HT-29 (cell line): ENCODE data around the gene ACO1. TPM values are rescaled to one million over a fixed set of nuclear protein-coding genes. Genes with fewer than 3 reads are reported as not detected.

Experiments used
- DNase-seq: peaks from one replicate; pipeline ENCODE4 v3.0.0-alpha.2; 2015; ENCODE audit warnings: low spot score
- total RNA-seq: library from RNA; depleted of rRNA; stranded (reverse); fragments of >200 nt; shearing (Covaris generic); gene quantifications from 2 replicates; pipeline ENCODE4 v1.2.3, GENCODE V29; 2014

The ACO1 gene
- total RNA-seq, 1 experiment from 2014 or later = 27.1 TPM

DNA sequence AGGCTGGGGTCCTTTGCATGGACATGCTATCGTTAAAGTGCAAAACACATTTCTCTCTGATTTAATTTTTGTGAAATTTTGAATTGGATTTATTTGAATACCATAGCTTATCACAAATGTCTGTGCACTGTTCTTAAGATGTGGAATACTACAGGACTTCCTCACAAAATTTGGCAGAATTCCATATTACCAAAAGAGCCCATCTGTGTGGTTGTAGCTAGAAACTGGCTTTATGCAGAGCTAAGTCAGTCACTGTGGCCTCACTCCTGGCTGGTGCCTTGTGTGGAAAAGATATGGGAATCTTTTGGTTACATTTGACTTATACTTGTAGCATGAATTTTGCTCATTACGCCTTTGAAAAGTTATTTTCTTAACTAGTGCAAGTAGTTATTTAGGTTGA is 35.5 kb downstream of the ACO1 start:
- no peak for DNase-seq

DNA sequence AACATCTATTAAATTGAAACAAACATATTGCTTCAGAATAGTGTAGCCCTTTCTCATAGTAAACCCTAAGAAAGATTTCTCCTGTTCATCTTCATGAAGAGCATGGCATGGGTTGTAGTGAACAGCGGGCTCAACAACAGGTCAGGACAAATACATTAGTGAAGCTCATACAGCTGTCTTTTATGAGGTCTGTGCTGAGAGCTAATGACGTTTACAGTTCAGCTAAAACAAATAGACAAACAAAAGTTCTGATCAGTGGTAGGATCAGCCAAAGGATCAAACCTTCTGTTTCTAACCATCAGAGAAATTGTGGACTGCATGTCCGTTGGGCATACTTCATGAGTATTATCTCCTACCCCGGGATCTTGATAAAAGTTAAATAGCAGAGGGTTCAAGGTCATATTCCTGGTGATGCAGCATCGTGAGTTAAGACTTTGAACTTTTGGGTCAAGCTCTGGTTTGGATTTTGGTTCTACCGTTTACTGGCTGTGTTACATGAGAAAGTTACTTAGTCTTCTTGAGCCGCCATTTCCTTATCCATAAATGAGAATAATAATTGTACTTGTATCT is 37.9 kb downstream of the ACO1 start:
- no peak for DNase-seq

DNA sequence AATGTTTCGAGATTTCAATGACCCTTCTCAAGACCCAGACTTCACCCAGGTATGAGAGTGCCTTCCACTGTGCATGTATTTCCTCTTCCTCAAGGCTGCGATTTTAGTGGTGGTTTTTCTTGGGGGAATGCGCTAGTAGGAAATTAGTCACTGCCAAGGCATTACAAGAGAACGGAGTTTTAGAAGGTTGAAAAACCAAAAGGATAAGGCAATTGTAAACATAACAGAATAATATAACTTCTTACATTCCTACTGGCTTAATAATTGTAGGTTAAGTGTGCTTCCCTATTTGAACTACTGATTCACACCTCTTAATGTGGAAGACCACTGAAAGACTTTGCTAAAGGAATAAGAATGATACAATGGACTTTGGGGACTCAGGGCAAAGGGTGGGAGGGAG is 38.9 kb downstream of the ACO1 start:
- no peak for DNase-seq

DNA sequence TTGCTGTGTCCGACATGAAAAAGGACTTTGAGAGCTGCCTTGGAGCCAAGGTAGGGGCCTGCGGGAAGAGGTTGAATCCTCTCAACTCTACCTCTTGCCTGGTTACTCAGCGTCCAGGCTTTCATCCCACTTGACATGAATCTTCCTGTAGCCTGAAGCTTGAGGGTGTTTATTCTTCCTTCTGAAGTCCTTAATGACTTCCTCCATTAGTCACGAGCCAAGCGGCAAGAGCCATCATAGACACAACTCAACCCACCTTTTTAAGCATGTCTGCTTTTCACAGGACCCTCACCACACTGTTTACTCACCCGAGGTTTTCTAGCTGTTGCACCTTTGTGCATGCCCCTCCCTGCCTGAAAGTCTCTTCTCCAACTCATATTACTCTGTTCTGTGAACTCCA is 40.2 kb downstream of the ACO1 start:
- DNase-seq = no peak

DNA sequence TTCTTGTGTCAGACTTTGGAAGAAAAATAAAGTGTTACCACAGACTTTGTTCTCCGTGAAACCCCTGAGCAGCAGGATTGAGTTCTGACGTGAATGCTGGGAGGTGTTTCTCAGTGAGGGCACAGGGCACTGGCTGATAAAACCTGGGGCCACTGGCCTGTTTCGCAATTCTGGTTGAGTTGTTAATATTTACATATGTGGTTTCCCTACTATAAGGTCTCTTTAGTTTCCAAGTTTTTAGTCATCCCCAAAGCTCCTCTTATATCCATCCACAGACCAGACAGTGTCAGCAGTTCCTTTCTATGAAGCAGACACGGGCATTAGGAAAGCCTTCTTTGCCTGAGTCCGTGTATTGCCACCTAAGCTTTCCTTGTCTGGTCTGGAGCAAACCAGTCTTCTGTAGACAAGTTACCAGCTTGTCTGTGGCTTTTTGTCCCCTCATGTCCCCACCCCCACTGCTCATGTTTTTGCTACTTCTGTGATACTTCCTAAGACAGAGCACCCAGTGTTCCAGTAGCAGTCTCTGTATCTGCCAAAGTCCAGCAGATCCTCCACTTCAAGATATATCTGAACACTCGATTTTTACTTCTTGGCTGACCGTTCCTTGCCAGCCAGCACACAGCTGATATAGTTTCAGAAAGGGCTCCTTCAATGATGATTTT is 42.0 kb downstream of the ACO1 start:
- DNase-seq = no peak

DNA sequence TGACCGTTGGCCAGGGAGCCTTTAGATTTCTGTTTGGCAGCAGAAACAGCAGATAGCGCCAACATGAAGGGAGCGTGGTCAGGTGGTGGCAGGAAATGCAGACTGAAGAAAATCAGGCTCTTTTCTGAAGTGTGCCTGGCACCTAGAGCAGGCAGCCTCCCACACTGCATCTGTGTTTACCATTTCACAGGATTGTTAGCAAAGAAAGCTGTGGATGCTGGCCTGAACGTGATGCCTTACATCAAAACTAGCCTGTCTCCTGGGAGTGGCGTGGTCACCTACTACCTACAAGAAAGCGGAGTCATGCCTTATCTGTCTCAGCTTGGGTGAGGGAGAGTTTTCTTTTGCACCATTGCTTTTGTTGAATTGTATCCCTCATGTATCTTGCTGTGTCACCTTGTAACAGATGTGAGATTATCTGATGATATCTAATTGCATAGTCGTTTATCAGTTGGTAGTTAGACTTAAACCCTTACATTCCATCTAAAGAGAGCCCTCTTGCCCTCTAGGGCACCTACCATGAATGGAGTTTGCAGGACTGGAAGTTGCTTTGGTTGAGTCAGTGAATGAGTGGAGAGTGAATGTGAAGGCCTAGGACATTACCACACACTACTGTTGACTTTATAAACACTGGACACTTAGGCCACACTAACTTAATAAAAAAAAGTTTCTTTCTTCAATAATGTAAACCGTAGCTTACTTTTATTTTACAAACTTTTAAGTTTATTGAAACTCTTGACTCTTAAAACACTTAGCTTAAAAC is 42.8 kb downstream of the ACO1 start:
- no peak for DNase-seq

DNA sequence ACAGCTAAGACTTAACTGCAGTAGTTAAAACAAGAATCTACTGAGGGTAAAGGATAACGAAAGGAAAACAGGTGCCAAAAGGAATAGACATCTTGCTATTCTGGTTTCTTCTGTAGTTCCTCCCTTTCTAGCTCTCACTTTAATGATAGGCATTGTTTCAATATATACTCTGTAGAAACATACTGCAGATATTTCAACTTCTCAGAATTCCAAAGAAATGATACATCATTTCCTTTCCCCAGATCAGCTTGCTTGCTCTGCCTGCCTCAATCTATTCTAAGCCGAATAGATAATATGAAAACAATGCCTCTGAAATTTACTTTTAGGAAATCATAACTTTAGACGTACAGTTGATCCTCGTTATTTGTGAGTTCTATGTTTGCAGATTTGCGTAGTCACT is 46.3 kb downstream of the ACO1 start:
- no peak for DNase-seq

DNA sequence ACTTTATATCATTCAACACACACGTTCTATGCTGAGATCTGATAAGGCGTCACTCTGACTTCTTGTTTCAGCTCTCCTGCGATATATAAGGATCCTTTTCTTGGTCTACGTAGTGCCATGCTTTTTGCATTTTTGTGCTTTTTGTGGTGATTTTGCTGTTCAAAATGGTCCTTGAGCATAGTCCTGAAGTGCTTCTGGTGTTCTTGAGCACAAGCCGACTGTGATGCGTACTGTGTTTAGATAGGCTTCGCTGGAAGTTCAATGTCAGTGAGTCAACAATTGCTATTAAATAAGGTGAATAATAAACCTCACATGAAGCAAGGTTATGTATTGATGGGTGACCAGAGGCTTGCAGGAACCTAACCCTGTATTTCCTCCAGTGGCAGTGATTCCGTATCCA is 46.8 kb downstream of the ACO1 start:
- no peak for DNase-seq

DNA sequence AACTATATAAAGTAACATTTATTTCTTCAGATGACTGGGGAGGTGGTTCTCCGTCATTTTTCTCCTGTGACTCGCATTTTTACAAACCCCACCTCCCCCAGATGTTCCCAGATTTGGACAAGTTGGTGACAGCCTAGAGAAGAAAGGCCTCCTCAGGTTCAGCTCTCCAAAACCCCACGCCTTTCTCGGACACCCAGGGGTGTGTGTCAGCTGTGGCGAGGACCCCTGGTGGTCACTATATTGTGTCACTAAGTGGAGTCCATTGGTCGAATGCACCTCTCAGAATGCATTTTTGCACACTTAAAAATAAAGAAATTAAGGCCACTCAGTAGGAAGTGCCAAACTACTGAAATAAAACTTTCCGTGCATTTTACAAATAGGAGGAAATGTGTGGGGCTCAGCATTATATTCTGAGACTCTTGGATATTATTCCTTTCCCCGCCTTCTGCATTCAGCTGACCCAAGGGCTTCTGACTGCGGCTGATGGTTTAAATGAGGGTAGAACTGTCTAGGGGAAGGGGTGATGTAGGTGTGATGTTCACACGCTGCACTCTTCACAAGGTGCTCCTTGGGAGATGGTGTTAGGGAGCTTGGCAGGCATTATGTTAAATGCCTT is 47.6 kb downstream of the ACO1 start:
- DNase-seq = peak; percentile 60

DNA sequence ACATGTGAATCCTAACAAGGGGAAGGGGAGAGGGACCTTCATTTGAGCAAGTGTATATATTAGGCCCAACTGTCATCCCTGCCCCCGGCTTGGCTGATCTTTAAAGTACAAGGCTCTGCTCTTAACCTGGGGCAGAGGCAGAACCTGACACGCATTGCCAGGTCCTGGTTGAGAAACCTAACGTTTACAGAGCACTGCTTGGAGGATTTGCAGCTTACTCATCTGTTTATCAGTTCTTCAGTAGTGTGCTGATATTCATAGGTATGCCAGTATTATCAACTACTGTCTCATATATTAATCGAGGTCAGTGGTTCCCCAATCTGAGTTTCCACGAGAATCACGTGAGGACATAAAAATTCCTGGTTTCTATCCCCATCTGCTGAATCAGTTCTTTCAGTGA is 50.4 kb downstream of the ACO1 start:
- DNase-seq = no peak

DNA sequence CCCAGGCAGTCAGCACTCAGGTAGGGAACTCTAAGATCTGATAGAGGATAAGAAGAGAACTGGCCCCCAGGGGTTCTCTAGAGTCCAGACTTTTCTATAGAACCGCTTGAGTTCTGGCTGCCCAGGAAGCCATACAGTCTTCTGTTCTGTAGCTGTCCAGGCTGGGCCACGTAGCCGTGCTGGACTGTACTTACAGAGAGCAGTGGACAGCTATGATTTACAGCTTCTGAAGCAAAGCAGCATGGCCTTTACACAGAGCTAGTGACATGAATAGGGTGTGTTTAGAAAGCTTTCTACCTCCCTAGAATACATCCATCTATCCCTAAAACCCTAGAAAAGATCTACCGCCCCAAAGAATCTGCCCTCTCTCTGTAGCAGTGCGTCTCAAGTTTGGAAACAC is 57.2 kb downstream of the ACO1 start:
- no peak for DNase-seq

DNA sequence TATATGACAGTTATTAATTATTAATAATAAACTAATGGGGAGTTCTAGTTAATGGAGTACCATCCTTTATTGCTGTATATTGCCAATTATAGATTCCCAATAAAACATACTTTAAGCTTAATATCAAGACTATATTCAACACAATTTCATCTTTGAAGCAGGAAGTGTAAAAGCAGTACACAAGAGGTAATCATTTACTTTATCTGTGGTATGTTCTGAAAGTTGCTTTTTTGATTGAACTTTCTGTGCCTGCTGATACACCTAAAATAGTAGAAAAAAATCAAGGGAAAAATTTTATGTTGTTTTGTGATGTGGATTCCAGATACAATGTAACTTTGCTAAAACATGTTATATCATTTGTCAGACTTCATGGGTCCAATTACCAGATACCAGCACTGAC is 58.0 kb downstream of the ACO1 start:
- no peak for DNase-seq

DNA sequence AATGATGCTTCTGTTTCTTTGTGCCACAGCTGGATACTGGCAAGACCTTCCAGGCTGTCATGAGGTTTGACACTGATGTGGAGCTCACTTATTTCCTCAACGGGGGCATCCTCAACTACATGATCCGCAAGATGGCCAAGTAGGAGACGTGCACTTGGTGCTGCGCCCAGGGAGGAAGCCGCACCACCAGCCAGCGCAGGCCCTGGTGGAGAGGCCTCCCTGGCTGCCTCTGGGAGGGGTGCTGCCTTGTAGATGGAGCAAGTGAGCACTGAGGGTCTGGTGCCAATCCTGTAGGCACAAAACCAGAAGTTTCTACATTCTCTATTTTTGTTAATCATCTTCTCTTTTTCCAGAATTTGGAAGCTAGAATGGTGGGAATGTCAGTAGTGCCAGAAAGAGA is 65.5 kb downstream of the ACO1 start:
- DNase-seq = no peak

DNA sequence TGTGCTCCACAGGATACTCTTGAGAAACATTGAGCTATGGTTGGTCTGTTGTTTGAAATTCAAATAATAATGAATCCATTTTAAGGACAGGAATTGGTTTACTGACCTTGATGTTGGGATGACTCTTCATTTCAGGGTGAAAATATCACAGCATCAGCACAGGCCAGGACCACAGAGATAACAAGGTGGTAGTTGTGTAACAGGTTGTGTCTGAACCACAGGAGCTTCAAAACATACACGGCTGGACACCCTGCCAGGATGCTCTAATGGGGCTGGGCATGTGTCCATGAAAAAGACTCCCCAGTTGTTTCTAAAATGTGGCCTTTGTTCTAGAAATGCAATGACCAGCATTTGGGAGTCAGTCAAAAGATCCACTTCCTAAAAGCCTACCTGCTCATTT is 69.8 kb downstream of the ACO1 start:
- no peak for DNase-seq

DNA sequence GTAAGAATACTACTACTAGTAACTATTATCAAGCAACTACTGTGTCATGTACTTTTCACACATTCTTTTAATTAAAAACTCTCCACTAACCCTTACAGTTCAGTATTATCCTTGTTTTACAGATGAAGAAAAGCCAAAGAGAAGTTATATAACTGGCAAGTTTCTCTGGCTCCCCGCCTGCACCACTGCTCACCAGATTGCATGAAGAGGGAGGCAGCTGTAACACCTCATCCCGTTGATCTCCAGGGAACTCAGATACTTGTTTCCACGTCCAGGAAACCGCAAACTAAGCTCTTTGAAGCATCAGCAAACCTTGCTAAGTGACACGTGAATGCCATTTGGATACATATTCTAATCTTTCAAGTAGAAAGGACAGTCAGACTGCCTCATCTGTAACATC is 71.3 kb downstream of the ACO1 start:
- DNase-seq = no peak

DNA sequence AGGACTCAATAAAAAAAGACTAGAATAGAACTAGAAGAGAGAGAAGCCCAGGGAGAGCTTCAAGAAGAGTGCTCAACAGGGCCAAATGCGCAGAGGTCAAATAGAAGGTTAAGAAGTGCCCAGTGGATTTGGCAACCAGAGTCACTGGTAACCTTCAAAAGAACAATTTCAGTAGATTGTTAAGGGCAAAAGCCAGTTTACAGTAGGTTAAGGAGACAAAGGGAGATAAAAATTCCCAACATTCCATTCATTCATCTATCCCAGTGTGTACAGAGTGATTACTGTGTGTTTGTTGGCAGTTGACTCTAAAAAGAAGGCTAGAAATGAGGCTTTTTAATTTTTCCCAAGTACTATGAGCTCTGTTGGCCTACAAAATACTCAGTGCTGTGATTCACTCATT is 72.1 kb downstream of the ACO1 start:
- DNase-seq = no peak

DNA sequence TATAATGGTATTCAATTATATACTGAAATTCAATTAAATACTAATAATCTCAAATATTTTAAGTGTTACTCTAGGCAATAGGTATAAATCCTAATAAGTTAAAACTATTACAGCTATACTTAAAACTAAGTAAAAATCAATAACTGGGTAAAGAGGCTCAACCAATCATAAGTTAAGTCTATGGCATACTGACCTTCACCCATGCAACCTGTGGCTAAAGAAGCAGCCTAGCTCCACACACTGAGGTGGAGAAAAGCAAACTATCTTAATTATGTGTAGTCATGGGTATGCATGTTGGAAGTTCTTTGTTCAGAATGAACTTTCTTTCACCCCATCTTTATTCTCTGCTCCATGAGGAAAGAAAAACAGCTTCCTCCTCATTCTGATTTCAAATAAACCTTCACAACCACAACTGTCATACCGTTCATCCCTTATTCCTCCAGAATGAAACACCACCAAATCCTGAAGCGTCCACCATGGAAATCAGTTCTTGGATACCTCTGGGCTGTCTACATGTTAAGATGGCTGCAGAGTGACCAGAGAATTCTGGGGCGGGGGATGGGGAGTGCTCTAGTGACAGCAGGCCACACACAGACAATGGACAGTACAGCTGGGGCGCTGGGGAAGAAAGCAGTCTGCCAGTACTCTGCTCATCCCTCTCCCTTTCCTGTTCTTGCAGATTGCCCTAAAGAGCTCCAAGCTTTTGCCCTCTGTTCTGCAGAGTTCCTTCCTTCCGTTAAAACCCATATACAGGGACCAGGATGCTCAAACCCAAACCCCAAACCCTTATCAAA is 79.3 kb downstream of the ACO1 start:
- no peak for DNase-seq

DNA sequence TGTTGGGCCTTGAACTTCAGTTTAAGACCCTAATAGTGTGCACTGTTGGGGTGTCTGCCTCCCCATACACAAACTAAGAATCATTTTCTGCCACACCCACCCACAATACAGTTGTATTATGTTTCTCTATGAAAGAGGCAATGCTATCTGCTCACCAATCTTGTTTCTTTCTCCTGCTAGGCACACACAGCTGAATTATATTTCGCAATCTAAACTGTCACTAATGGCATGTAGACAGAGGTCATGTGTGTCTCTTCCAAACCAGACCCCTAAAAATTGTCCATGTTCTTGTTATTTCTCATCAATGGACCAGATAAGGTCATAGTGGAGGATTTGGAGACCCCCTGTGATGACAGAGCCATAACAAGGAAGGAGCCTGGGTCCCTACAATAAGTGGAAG is 84.3 kb downstream of the ACO1 start:
- DNase-seq = no peak

DNA sequence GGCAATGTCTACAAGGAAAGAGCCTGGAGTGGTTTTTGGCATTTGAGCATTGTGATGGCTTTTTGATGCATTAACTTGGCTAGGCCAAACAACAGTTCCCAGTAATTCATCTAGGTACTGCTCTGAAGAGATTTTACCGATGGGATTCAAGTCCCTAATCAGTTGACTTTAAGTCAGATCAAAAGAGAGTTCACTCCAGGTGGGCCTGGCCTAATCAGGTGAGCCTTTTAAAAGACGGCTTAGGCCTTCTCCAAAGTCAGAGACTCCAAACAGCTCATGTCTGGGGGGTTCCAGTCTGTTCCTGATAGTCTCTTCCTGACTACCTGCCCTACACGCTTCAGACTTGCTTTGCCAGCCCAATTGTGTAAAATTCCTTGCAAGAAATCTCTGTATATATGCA is 87.9 kb downstream of the ACO1 start:
- DNase-seq = no peak

DNA sequence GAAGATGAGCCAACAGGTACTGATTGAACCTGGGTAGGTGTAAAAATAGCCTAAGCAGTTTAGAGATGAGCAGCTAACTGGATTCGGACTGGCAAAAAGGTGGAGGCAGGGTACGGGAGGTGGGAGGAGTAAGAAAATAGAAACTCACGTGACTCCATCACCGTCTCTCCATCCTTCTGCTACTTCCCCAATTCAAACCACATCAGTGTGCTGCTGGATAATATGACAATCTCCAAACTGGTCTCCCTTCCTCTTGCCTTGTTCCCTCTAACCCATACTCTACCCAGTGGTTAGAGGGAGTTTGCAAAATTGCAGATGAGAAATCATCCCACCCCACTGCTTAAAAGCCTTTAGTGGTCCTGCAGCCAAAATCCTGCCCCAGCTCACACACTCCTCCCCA is 98.9 kb downstream of the ACO1 start:
- DNase-seq = no peak

DNA sequence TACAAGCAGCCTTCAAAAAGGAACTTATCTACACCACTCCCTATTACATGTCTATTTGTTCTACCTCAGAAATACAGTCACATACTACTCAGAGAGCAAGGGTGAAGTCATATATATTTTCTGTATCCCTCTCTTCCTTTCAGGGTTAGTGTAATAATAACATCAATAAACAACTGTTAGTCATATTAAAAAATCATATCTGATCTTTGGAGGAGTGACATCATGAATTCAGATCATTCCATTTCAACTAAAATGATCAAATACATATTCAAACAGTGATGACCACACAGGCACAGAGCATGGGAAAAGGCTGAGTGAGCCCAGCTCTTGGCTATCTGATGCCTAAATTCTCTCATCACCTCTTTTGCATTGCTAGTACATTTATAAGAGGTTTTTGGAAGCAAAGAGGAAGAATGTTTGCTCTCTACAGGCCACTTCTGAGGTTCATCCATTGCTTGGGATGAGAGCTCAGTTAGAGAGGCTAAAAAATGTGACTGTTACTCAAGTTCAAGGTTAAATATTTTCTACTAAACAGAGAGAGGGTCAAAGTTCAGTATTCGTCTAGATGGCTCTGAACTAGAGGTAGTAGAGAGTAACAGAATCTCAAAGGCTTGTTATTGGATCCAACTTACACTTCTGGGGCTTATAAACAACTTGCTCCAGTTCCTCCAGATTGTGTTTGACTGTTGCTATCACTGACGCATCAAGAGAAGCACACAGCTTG is 102.6 kb downstream of the ACO1 start:
- DNase-seq = no peak
